ES-I3 (cell line): ENCODE data around the gene LRMDA.

ENCODE experiments used
- H3K36me3 ChIP-seq: 2 replicates; pipeline ENCODE4 v1.6.1; 2013; ENCODE audit warnings: mild to moderate bottlenecking, low read length, control low read depth, moderate library complexity; ENCODE audit not compliant: insufficient read depth
- H3K4me1 ChIP-seq: 2 replicates; pipeline ENCODE4 v1.6.1; 2013; ENCODE audit warnings: mild to moderate bottlenecking, control low read depth, low read length; ENCODE audit not compliant: insufficient read depth
- H3K9ac ChIP-seq: 2 replicates; pipeline ENCODE4 v1.6.1; 2013; ENCODE audit warnings: low read depth, mild to moderate bottlenecking, low read length, moderate library complexity
- H3K9me3 ChIP-seq: 2 replicates; pipeline ENCODE4 v1.6.1; 2013; ENCODE audit warnings: mild to moderate bottlenecking, low read length, moderate library complexity; ENCODE audit not compliant: control insufficient read depth, insufficient read depth

LRMDA gene

GRCh38 chr10:76303682-76304316 is 872.4 kb downstream of the LRMDA start:
- H3K9me3 ChIP-seq: 0 out of 2 replicates have a peak, but pooled peaks cover 4% of the 10 kb centered on the region
- peaks cover 14% of the 10 kb centered on the region; the same call in 1 of the 2 replicates for H3K4me1 ChIP-seq
- no peak overlapping the region for H3K9ac ChIP-seq
- H3K36me3 ChIP-seq: no peaks in the 10 kb centered on the region

DNA sequence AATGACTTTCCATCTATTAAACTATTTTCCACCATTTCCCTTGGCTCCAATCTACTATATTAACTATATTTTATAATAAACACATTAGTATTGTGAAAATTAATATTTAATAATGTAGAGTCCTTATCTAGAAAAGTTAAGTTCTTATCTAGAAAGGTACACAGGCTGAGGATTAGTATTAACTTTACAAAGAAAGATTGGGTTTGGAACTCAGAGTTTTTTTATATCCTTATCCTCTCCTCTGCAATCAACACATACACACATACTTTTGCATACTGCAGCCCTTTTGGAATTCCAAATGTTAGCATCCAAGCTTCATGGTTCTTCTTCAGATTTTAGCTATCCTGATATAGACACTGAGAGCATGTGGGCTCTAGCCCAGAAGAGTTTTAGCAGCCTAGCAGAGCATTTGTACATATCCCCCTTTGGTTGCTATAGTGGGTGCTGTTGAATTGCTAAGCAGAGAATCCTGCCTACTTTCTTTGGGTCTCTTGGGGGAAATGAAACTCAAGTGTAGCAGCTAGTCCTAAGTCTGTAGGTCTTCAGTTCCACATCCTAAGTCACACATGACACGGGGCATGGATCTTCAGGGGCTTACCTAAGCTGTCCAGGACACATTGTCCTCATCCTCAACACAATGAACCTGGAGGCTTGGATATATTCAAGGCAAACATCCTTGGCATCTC is 874.6 kb downstream of the LRMDA start:
- H3K9me3 ChIP-seq: 0 out of 2 replicates have a peak, but pooled peaks cover 4% of the 10 kb centered on the region
- H3K9ac ChIP-seq: no peak overlapping the region
- H3K4me1 ChIP-seq: peaks cover 13% of the 10 kb centered on the region; the same call in 1 of the 2 replicates
- H3K36me3 ChIP-seq: no peaks in the 10 kb centered on the region

- H3K9me3 ChIP-seq: 0 out of 2 replicates have a peak, but pooled peaks cover 4% of the 10 kb centered on the region
- no peaks in the 10 kb centered on the region for H3K36me3 ChIP-seq
- H3K9ac ChIP-seq: no peak overlapping the region
- peaks cover 13% of the 10 kb centered on the region; the same call in 1 of the 2 replicates for H3K4me1 ChIP-seq
Observed at GRCh38 chr10:76306856-76307255, 875.4 kb downstream of the LRMDA start.

- Histone ChIP-seq H3K4me1 (peaks cover 5% of the 10 kb centered on the region; the same call in 1 of the 2 replicates), H3K9ac (no peak overlapping the region), H3K9me3 (no peaks in the 10 kb centered on the region), H3K36me3 (no peaks in the 10 kb centered on the region)
Observed at GRCh38 chr10:76309070-76309469, 877.6 kb downstream of the LRMDA start.

DNA sequence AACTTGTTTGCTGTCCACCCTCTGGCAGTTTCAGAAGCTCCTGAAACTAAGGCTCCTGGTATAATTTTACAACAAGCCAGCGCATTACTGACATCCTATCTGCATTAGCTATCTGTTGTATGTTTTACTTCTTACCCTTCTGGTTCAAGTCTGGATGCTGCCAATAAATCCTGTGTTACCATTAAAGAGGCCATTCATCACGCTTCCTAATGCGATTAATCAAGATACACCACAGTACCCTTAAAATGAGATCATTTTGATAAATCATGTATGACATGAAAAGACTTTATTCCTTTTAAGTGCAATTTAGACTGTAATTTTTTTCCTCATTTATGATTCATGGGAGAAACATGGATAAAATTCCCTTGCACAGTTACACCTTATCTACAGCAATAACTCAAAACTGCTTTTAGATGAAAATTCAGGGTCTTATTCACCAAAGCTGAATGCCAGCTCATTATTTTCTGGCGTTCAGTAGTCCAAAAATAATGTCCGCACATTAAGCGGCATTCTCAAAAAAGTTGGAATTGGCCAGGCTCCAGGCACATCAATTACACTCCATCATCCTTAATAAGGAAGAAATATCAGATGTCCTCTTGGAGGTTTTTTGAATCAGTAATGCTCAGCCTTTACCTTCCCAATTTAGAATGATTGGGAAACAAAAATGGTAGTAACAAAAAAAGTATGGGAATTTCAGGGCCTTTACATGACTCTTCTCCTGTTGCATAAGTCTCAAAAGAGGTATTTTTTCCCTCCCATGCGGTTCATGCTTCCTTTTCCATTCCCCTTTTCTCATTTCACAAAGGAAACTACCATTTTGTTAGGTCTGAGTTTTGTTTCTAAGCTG is 878.5 kb downstream of the LRMDA start:
- Histone ChIP-seq H3K9ac (no peak overlapping the region), H3K36me3 (no peaks in the 10 kb centered on the region), H3K4me1 (peaks cover 3% of the 10 kb centered on the region; the same call in 1 of the 2 replicates), H3K9me3 (no peaks in the 10 kb centered on the region)

GRCh38 chr10:76310588-76311080 is 879.2 kb downstream of the LRMDA start:
- Histone ChIP-seq H3K4me1 (peaks cover 3% of the 10 kb centered on the region; the same call in 1 of the 2 replicates), H3K36me3 (no peaks in the 10 kb centered on the region), H3K9me3 (no peaks in the 10 kb centered on the region), H3K9ac (no peak overlapping the region)

GRCh38 chr10:76311752-76312636 is 880.6 kb downstream of the LRMDA start:
- no peaks in the 10 kb centered on the region for H3K9me3 ChIP-seq
- no peaks in the 10 kb centered on the region for H3K36me3 ChIP-seq
- H3K4me1 ChIP-seq: peaks cover 3% of the 10 kb centered on the region; the same call in 1 of the 2 replicates

GRCh38 chr10:76315240-76315639 is 883.8 kb downstream of the LRMDA start:
- H3K9ac ChIP-seq: no peak overlapping the region; the same call in 1 of the 2 replicates
- no peaks in the 10 kb centered on the region for H3K9me3 ChIP-seq
- no peaks in the 10 kb centered on the region for H3K36me3 ChIP-seq
- no peaks in the 10 kb centered on the region for H3K4me1 ChIP-seq

More at GRCh38 chr10:76311752-76312636, 880.6 kb downstream of the LRMDA start:
- no peak overlapping the region for H3K9ac ChIP-seq

GRCh38 chr10:76316234-76316633 is 884.8 kb downstream of the LRMDA start:
- H3K36me3 ChIP-seq: no peaks in the 10 kb centered on the region
- no peak overlapping the region for H3K9ac ChIP-seq
- H3K9me3 ChIP-seq: no peaks in the 10 kb centered on the region
- no peaks in the 10 kb centered on the region for H3K4me1 ChIP-seq

- Histone ChIP-seq H3K36me3 (no peaks in the 10 kb centered on the region), H3K4me1 (no peaks in the 10 kb centered on the region), H3K9me3 (no peaks in the 10 kb centered on the region), H3K9ac (no peak overlapping the region)
Observed at GRCh38 chr10:76317078-76317477, 885.7 kb downstream of the LRMDA start.

DNA sequence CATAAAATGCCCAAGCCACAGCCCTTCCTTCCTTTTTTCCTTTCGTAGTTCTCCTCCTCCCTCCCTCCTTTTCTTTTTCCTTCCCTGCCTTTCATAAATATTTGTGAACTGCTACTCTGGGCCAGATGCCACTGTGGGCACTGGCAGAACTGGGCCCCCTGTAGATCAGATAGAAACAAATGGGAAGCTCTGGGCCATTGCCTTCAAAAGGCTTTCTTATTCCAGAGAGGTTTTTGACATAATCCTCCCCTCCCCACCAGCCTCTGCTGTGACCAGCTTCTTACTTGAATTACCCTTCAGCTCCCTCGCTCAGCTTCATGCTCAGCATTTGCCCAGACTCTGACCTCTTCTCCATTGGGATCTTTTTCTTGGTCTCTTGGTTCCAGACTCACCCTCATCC is 886.8 kb downstream of the LRMDA start:
- H3K36me3 ChIP-seq: no peaks in the 10 kb centered on the region
- H3K4me1 ChIP-seq: no peaks in the 10 kb centered on the region
- no peaks in the 10 kb centered on the region for H3K9me3 ChIP-seq
- no peak overlapping the region for H3K9ac ChIP-seq

- Histone ChIP-seq H3K4me1 (no peaks in the 10 kb centered on the region), H3K9ac (no peak overlapping the region), H3K36me3 (no peaks in the 10 kb centered on the region), H3K9me3 (no peaks in the 10 kb centered on the region)
Observed at GRCh38 chr10:76319661-76320060, 888.2 kb downstream of the LRMDA start.

GRCh38 chr10:76324283-76324682 is 892.9 kb downstream of the LRMDA start:
- Histone ChIP-seq H3K9me3 (no peaks in the 10 kb centered on the region), H3K4me1 (no peaks in the 10 kb centered on the region), H3K36me3 (no peaks in the 10 kb centered on the region), H3K9ac (no peak overlapping the region)
